ENCODE data around the gene IL33. TPM values are rescaled to one million over a fixed set of nuclear protein-coding genes. Genes with fewer than 3 reads are reported as not detected.

IL33 gene
- total and polyA plus RNA-seq, 2 of the 8 experiments (the other 6 are each of a cell fraction or from before 2014, with no cell fraction given), result not detected

GRCh38 chr9:6214434-6214833 lies 1.2 kb upstream of the IL33 start (continued):
- TF ChIP-seq RXRA (IDR thresholded peaks at IDR 0.05; ENCODE audit: insufficient read depth, low read depth, low read length), result no peak
- no peak for TF ChIP-seq KDM4A (IDR thresholded peaks at IDR 0.05; ENCODE audit: low read depth, low read length, severe bottlenecking)
- no peak for TF ChIP-seq KDM1A (IDR thresholded peaks at IDR 0.05; ENCODE audit: borderline replicate concordance, low read length)
